SH-SY5Y (cell line): ENCODE results near the gene PCNX1.

ENCODE experiments used
- GATA2 ChIP-seq: IDR thresholded peaks from 2 replicates; pipeline ENCODE4 v1.6.1; 2011; ENCODE audit warnings: mild to moderate bottlenecking, low read depth, low read length
- GATA3 ChIP-seq: IDR thresholded peaks from 2 replicates; pipeline ENCODE4 v1.6.1; 2011; ENCODE audit warnings: low read depth, mild to moderate bottlenecking, low read length, moderate library complexity

Gene PCNX1

GRCh38 chr14:70920608-70921007 is 13.3 kb downstream of the PCNX1 start:
- TF ChIP-seq GATA2 (no peak), GATA3 (no peak)

DNA sequence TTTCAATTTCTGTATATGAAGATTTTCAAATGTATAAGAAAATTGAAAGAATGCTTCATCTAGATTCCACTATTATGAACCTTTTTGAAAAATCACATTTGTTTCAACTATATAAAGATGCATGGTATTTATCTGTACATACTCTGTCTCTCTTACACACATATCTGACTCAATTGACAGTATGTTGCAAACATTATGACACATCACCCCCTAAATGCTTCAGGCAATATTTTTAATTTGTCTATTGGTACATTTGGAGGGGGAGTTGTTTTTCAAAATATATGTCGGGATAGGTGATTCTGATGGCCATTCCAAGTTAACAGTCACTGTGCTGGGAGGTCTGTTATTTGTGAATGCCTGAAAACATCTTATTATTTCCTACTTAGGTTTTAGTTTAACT is 14.4 kb downstream of the PCNX1 start:
- no peak for TF ChIP-seq GATA2
- TF ChIP-seq GATA3: no peak

DNA sequence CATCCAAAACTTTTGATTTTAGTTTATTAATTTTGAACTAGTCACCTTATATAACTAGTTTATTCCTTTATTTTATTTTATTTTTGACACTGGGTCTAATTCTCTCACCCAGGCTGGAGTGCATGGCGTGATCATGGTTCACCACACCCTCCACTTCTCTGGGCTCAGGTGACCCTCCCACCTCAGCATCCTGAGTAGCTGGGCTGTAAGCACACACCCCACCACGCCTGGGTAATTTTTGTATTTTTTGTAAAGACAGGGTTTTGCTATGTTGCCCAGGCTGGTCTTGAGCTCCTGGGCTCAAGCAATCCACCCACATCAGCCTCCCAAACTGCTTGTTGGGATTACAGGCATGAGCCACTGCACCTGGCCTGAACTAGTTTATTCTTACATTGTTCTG is 17.3 kb downstream of the PCNX1 start:
- no peak for TF ChIP-seq GATA2
- no peak for TF ChIP-seq GATA3

- TF ChIP-seq GATA3: no peak
- no peak for TF ChIP-seq GATA2
Measured at GRCh38 chr14:70926235-70926830, 19.1 kb downstream of the PCNX1 start.

DNA sequence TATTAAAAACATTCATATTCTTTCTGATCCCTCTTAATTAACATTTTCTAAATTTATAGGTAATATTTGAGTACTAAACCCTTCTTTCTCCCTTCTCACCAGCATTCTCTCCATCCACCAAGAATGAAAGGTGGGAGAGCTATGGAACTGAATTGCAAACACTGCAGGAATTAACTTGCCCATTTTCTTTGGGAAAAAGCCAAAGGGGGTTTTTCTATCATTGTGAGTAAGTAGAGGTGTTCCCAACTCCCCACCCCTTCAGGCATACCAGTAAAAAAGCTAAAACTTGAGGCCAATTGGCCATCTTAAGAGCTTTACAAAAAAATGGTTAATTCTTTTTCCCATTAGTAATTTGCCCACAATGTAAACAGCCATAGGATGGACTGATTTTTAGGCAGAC is 23.7 kb downstream of the PCNX1 start:
- TF ChIP-seq GATA3 (no peak), GATA2 (no peak)

- TF ChIP-seq GATA3 (no peak), GATA2 (no peak)
Measured at GRCh38 chr14:70934084-70934483, 26.8 kb downstream of the PCNX1 start.

- TF ChIP-seq GATA3: no peak
- TF ChIP-seq GATA2: no peak
Measured at GRCh38 chr14:70934502-70935134, 27.4 kb downstream of the PCNX1 start.

DNA sequence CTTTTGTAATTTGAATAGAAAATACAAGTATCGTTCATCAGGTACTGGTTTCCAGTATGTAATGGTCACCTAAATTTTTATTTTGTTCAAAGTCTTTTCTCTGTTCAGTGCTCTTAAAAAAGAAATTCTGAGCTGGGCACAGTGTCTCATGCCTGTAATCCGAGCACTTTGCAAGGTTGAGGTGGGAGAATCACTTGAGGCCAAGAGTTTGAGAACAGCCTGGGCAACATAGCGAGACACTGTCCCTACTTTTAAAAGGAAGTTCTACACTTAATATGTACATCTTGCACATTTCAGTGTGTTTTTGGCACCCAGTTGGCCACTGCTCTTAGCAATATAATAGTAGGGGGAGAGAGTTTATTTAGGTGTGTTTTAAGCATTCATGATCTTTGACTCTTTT is 27.9 kb downstream of the PCNX1 start:
- TF ChIP-seq GATA3 (no peak), GATA2 (no peak)

- no peak for TF ChIP-seq GATA2
- no peak for TF ChIP-seq GATA3
Measured at GRCh38 chr14:70942342-70942706, 35.1 kb downstream of the PCNX1 start.

- TF ChIP-seq GATA3: no peak
- no peak for TF ChIP-seq GATA2
Measured at GRCh38 chr14:70943838-70944237, 36.6 kb downstream of the PCNX1 start.

DNA sequence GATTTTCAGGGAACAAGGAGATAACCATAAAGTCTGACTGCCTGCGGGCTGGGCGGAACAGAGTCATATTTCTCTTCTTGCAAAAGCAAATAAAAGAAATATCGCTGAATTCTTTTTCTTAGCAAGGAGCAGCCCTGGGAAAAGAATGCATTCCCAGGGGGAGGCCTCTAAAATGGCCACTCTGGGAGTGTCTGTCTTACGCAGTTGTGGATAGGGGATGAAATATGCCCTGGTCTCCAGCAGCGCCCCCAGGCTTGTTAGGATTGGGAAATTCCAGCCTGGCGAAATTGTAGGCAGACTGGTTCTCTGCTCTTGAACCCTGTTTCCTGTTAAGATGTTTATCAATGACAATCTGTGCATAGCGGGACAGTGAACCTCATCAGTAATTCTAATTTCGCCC is 40.5 kb downstream of the PCNX1 start:
- TF ChIP-seq GATA2: no peak
- no peak for TF ChIP-seq GATA3

DNA sequence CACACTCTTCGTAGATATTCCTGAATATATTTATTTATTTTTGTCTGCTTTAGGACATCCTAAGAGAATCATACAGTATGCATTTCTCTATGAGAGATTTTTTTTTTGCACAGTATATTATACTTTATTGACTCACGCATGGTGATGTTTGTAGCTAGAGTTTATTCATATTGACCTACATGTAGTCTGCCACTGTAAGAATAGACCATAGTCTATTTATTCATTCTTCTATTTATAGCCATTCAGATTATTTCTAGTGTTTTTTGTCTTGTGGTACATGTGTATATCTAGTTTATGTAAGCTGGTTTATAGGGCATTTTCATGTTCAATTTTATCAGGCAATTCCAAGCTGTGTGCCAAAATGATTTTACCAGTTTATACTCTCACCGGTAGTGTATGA is 45.2 kb downstream of the PCNX1 start:
- no peak for TF ChIP-seq GATA3
- no peak for TF ChIP-seq GATA2

DNA sequence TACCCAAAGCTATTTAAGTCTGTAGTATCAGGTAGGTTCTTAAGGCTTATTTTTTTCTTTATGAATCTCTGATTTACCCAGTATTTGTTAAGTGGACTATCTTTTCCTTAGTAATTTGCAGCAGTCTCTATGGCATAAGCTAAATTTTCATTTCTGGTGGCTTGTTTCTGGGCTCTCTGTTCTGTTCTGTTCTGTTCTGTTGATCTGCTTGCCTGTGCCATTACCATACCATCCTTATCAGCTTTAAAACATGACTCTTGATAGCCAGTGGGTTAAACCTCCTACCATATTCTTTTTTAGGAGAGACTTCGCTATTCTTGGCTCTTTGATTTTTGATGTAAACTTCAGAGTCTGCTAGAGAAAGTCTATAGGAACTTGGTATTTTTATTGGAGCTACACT is 46.8 kb downstream of the PCNX1 start:
- TF ChIP-seq GATA3 (no peak), GATA2 (no peak)

- no peak for TF ChIP-seq GATA3
- no peak for TF ChIP-seq GATA2
Measured at GRCh38 chr14:70955543-70956480, 48.6 kb downstream of the PCNX1 start.

- no peak for TF ChIP-seq GATA3
- TF ChIP-seq GATA2: no peak
Measured at GRCh38 chr14:70956511-70956910, 49.3 kb downstream of the PCNX1 start.

DNA sequence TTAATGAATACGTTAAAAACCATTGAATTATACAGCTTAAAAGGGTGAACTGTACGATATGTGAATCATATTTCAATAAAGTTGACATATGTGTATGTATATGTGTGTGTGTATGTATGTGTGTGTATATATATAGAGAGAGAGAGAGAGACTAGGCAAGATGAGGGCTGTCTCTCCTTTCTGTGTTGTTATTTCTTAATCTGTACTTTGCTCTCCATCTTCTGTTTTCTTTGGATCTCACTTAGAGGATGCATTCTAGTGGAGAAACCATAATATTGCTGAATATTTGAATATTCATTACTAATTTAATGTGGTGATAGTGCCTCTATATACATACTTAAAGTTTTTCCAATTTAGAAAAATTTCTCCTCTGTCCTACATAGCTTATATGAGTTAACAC is 50.5 kb downstream of the PCNX1 start:
- TF ChIP-seq GATA2 (no peak), GATA3 (no peak)
